Stimulated activated CD4-positive, alpha-beta T cell treated with anti-CD3 and anti-CD28 coated beads, Interleukin-1b, Interleukin-23, amount 100 ng/mL, for 24 hours (primary cell): ENCODE measurements around the gene AKAP5.

Experiments
- DNase-seq, 4 experiments: peaks; one replicate each; pipeline ENCODE4 v3.0.0-alpha.2; 2020; ENCODE audit warnings: low read depth in 4 of 4, low spot score in 1 of 4

The AKAP5 gene

DNA sequence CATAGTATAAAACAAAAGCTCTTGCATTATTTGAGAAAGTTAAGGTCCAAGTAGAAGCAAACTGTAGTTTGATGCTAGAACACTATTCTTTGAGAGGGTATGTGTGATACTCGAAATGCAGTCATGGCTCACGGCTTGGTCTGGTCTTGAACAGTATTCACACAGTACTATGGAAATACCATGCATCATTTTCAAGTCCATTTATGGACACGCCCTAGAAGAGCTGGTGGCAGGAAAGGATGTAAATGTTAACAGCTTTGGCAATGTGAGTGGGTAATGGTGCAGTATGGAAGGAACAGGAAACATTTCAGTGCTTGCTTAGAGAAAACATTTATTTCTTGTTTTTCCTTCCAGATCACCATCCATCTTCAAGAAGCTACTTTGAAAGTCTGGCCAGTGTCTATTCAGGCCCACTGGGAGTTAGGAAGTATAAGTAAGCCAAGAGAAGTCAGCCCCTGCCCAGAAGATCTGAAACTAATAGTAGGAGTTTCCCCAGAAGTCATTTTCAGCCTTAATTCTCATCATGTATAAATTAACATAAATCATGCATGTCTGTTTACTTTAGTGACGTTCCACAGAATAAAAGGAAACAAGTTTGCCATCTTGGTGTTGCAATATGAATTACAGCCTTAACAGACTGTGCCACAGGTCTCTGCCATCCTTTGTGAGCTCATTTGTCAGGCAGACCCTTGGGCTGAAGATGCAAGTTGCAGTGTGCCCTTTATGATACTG, 5.7 kb upstream of the AKAP5 start:
- no peak for DNase-seq

GRCh38 chr14:64461221-64461620, 4.1 kb upstream of the AKAP5 start:
- DNase-seq: no peak

DNA sequence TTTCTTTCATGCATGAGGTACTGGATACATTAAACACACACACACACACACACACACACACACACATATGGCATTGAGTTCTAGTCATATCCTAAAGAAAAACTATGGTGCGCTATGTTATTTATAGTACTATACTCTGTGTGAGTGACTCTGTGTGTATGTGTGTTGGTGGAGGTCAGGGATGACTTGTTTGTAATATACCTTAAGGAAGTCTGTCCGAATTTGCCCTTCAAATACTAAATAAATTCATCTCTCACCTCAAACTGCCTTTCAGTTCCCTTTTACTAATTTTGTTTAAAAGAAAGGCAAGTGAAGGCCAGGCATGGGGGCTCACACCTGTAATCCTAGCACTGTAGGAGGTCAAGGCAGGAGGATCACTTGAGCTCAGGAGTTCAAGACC, 2.1 kb upstream of the AKAP5 start:
- no peak for DNase-seq

DNA sequence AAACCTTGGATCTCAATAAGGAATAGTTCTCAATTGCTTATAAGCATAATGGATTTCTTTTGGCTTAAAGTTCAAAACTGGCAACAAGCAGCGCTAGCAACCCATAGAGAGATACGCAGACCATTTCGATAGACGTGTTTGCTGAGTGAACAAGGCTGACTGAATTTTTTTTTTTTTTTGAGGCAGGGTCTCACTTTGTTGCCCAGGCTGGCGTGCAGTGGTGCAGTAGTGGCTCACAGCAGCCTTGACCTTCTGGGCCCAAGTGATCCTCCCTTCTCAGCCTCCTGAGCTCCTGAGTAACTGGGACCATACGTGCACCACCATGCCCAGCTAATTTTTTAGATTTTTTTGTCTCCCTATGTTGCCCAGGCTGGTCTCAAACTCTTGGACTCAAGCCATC, 1.4 kb upstream of the AKAP5 start:
- DNase-seq: no peak

DNA sequence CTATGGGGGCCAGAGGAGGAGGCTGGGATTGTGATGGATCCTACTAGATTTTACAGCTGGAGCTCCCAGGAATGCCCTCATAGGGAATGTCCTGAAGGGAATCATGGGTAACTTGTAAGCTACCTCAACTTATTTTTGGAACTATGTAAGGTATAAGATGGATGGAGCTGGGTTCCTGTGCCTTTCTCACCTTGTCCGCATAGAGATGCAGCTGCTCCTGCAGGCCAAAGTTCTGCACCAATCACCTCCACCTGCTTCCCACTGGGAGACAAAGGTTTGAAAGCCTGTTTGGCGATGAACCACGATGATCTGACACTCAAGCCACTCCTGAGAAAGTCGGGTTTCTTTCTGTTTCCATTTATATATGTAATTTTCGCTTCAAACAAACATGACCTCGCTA, 648 bp upstream of the AKAP5 start:
- no peak for DNase-seq

- no peak for DNase-seq
Measured at GRCh38 chr14:64465831-64466554, 694 bp downstream of the AKAP5 start.

- DNase-seq: no peak
Measured at GRCh38 chr14:64467101-64467500, 1.8 kb downstream of the AKAP5 start.

DNA sequence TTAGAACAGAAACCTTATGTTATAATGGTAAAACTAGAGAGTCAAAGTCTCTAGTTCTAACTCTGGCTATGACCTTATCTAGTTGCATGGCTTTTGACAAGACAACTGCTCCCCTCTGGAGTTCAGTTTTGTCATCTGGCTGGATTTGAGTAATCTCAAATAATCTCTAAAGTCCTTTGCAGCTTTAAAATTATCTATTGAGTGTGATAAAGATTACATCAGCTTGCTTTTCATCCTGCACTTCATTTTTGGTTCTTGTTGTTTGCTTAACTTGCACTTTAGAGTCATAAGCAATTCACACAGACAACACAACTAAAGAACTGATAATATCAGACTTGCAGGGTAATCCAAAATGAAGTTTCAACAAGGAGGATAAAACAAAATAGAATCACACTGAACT, 2.3 kb downstream of the AKAP5 start:
- no peak for DNase-seq

GRCh38 chr14:64468451-64468850, 3.2 kb downstream of the AKAP5 start:
- no peak for DNase-seq

GRCh38 chr14:64474041-64474440, 8.7 kb downstream of the AKAP5 start:
- no peak for DNase-seq

- no peak for DNase-seq
Measured at GRCh38 chr14:64474698-64475097, 9.4 kb downstream of the AKAP5 start.

DNA sequence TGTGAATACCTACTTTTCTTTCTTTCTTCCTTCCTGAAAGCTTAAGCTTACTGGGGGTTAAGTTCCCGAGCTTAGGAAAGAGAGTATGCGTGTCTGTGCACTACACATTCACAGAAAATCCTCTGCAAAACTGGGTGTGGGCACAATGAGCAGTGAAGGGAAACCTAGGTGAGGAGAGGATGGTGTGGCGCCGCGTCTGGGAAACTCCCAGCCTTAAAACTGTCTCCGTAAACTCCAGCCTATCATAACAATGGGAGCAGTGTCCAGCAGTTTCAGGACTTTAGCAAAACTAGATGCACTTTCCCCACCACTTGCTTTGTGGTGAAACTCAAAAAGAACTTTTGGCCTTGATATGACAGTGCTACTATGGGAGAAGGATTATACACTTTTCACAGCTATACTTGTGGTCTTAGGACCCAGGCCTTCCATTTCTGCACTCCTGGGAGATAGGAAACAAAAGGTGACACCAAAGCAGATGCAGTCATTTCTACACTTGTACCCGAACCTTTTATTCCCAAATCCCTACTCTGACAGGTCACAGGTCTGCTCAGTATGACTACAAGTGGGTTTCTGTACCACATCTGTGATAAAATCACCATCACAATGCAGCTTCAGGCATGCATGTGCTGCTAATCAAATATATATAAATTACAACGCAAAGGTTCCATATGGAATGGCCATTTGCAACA, 10.4 kb downstream of the AKAP5 start:
- DNase-seq: no peak

- no peak for DNase-seq
Measured at GRCh38 chr14:64476438-64476837, 11.1 kb downstream of the AKAP5 start.

- DNase-seq: no peak
Measured at GRCh38 chr14:64478634-64479250, 13.4 kb downstream of the AKAP5 start.

DNA sequence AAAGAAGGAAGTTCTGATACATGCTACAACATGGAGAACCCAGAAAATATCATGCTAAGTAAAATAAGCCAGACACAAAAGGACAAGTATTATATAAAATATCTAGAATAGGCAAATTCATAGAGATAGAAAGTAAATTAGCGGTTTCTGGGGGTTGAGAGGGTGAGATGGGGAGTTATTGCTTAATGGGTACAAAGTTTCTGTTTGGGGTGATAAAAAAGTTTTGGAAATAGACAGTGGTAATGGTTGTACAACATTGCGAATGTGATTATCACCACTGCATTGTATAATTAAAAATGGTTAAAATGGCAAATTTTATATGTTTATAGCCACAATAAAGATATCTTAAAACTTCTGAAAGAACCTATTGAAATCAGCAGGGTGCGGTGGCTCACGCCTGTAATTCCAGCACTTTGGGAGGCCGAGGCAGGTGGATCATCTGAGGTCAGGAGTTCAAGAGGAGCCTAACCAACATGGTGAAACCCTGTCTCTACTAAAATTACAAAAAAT, 23.3 kb downstream of the AKAP5 start:
- DNase-seq: no peak

GRCh38 chr14:64491637-64492036, 26.3 kb downstream of the AKAP5 start:
- no peak for DNase-seq

DNA sequence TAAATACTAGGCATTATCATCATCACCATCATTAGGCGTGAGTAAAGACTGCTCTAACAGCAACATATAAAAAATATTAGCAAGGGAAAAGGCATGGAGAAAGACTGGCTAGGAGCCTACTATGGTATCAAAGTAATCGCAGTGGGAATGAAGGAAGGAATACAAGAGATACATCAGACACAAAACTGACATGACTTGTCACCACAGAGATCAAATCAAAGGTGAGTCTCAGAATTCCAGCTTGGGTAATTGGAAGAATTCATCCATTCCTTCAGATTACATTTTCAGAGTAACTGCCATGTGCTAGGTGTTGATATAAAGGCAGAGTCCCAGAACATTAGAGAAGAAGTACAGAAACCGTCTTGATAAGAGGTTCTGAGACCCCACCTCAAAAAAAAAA, 28.2 kb downstream of the AKAP5 start:
- DNase-seq: no peak

DNA sequence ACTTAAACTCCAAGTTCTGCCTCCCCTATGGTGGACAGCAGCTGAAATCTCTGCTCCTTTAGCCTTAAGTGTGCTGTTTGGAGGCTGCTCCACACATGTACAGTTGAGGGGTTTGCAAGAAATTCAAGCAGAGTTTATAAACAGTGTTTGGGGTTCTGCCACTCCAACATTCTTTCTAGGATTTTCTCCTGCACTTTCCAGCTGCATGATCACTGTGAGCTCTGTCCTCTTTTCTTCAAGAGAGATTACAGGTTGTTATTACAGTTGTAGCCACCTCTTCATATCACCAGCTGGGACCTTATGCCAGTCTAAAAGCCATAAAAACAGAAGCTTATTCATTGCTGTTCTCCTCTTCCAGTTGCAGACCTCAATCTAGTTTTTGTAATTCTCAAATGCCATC, 30.0 kb downstream of the AKAP5 start:
- no peak for DNase-seq

DNA sequence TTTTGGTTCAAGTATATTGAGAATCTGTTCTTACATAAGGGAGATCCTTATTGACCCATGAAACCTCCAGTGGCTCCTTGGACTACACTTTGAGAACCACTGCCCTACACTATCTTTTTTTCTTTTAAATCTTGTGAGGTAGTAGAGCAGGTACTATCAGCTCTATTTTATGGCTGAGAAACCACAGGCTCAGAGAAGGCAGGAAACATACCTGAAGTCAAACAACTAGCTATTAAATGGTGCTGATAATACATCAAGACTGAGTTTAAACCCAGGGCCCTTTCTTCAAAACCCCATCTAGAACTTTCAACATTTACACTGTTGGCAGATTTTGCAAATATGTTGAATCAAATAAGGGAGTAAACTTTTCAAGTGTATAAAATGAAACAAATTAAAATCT, 31.5 kb downstream of the AKAP5 start:
- DNase-seq: no peak

GRCh38 chr14:64500088-64500487, 34.8 kb downstream of the AKAP5 start:
- DNase-seq: no peak

GRCh38 chr14:64501411-64502171, 36.3 kb downstream of the AKAP5 start:
- no peak for DNase-seq
